Ovary (tissue), 9 donors: ENCODE data around the gene CCDC60. TPM values are rescaled to one million over a fixed set of nuclear protein-coding genes. Genes with fewer than 3 reads are reported as not detected.

Experiments
- DNase-seq, 5 donors: peaks; one replicate each; pipeline ENCODE4 v3.0.0-alpha.2; 2019 to 2020
- H3K27ac ChIP-seq, 2 donors: fragments of 200-600 bp; one replicate each; pipeline versions ENCODE4 v1.5.1 to v1.8.0; 2019 to 2022
- H3K27me3 ChIP-seq: fragments of 200-600 bp; one replicate; pipeline ENCODE4 v1.8.0; 2022
- H3K36me3 ChIP-seq: fragments of 200-600 bp; sonication (generic); one replicate; pipeline ENCODE4 v1.5.1; 2019
- H3K4me1 ChIP-seq: one replicate; pipeline ENCODE4 v1.8.1; 2013; ENCODE audit warnings: mild to moderate bottlenecking, moderate library complexity; ENCODE audit not compliant: insufficient read depth
- H3K4me3 ChIP-seq: fragments of 200-600 bp; sonication (generic); one replicate; pipeline ENCODE4 v1.5.1; 2017
- H3K9me3 ChIP-seq, 2 donors: fragments of 200-600 bp in 1 of 2; sonication (generic) in 1 of 2; one replicate each; pipeline versions ENCODE4 v1.5.1 to v1.8.1; 2013 to 2019; ENCODE audit warnings: mild to moderate bottlenecking in 1 of 2, moderate library complexity in 1 of 2
- EP300 ChIP-seq: sonication (generic); formaldehyde crosslinking; IDR thresholded peaks from one replicate; pipeline ENCODE4 v1.6.1; 2017; ENCODE audit warnings: antibody characterized with exemption
- POLR2A ChIP-seq: fragments of 450-650 bp; IDR thresholded peaks from one replicate; pipeline ENCODE4 v1.6.1; 2017; ENCODE audit warnings: antibody characterized with exemption, mild to moderate bottlenecking, moderate library complexity
- WGBS, 3 donors: extraction: QIAGEN DNeasy Blood & Tissue Kit in 1 of 3; methylation state at CpG; one replicate each; pipeline versions ENCODE4 v1.1.5 to v1.1.7; 2013 to 2017; 5-methylcytosine and 5-hydroxymethylcytosine counted together
- intact Hi-C, 4 donors: fragments of 100-400 bp; cut with DNase I; formaldehyde crosslinking; loops; one replicate each; pipeline versions ENCODE4 v1.11.0 to v1.15.1; 2022 to 2023
- polyA plus RNA-seq, 2 donors: library from polyadenylated mRNA; stranded (reverse); fragments of 200-250 nt in 1 of 2; fragments of 350-450 nt in 1 of 2; fragmentation: Illumina TruSeq in 1 of 2; extraction: RNeasy Lipid Tissue Mini Kit (QIAGEN cat#74804) in 1 of 2; gene quantifications; one replicate each; pipeline ENCODE4 v1.2.3, GENCODE V29; 2013 to 2014
- total RNA-seq, 7 donors: library from RNA; depleted of rRNA in 2 of 7; stranded (reverse); fragments of >200 nt in 2 of 7; fragmentation: NEBNext Ultra II Directional in 3 of 7; extraction: Animal tissue kit (Norgen Biotek cat#: 25700) in 3 of 7; gene quantifications; one replicate each; pipeline versions ENCODE4 v1.1.0 to v1.2.4, GENCODE V29; 2016 to 2023
- TF ChIP-seq, protein P1 (sequence below), 3 donors: fragments of 450-650 bp in 2 of 3; fragments of 200-600 bp in 1 of 3; IDR thresholded peaks; one replicate each; pipeline versions ENCODE4 v1.5.1 to v1.8.0; 2016 to 2022; ENCODE audit warnings: antibody characterized with exemption in 3 of 3, mild to moderate bottlenecking in 1 of 3
- donor health status: DM: no; HTN: no; CAD: no; lungs with moderate emphysema.
- donor health status: DM: no; HTN: no; CAD: no.
- donor health status: Bipolar disorder and iron deficiency.
- donor health status: DM: yes; HTN: yes; CAD: no.
- donor health status: DM: no; HTN: no; CAD: no.
- donor health status: DM: yes; HTN: yes; CAD: no.

Gene CCDC60
- total and polyA plus RNA-seq, 9 donors: 0.32 to 9.1 (median 0.59) TPM; not detected in 3

DNA sequence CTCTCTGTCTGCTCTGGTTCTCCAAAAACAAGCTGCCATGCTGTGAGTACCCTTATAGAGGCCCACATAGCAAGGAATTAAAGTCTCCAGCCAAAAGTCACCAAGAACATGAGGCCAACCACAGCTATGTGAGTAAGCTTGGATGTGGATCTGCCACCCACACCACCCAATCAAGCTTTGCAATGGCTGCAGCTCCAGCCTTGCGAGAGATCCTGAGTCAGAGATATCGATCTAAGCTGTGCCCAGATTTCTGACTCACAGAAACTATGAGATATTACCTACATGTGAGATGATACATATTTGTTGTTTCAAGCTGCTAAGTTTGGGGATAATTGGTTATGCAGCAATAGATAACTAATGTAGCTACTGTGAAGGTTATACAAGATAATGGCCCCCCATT lies 243.6 kb downstream of the CCDC60 start:
- Histone ChIP-seq H3K4me3 (no peak overlapping the region), H3K9me3 (no peaks in the 10 kb centered on the region), H3K36me3 (no peaks in the 10 kb centered on the region), H3K27me3 (no peaks in the 10 kb centered on the region), H3K4me1 (no peaks in the 10 kb centered on the region), H3K27ac (no peak overlapping the region)
- WGBS, 3 donors: 80 to 94% (median 92%) methylated on average over 2 of the region's 2 CpGs
- TF ChIP-seq POLR2A (no peak), EP300 (no peak)
- TF ChIP-seq, protein P1, sequence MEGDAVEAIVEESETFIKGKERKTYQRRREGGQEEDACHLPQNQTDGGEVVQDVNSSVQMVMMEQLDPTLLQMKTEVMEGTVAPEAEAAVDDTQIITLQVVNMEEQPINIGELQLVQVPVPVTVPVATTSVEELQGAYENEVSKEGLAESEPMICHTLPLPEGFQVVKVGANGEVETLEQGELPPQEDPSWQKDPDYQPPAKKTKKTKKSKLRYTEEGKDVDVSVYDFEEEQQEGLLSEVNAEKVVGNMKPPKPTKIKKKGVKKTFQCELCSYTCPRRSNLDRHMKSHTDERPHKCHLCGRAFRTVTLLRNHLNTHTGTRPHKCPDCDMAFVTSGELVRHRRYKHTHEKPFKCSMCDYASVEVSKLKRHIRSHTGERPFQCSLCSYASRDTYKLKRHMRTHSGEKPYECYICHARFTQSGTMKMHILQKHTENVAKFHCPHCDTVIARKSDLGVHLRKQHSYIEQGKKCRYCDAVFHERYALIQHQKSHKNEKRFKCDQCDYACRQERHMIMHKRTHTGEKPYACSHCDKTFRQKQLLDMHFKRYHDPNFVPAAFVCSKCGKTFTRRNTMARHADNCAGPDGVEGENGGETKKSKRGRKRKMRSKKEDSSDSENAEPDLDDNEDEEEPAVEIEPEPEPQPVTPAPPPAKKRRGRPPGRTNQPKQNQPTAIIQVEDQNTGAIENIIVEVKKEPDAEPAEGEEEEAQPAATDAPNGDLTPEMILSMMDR (IDR thresholded peaks at IDR 0.05): no peak
- intact Hi-C loops: no loop called here
- DNase-seq: no peak

- no peak for DNase-seq
- Histone ChIP-seq H3K36me3 (no peaks in the 10 kb centered on the region), H3K9me3 (no peaks in the 10 kb centered on the region), H3K4me1 (no peaks in the 10 kb centered on the region), H3K27ac (no peak overlapping the region), H3K4me3 (no peak overlapping the region), H3K27me3 (no peaks in the 10 kb centered on the region)
- intact Hi-C loops: no loop called here
- WGBS, 3 donors: 58 to 75% (median 67%) methylated on average over 1 of the region's 1 CpG
- TF ChIP-seq, protein P1 (IDR thresholded peaks at IDR 0.05): no peak
- TF ChIP-seq EP300: no peak
- no peak for TF ChIP-seq POLR2A
Measured at GRCh38 chr12:119589097-119589496, 254.6 kb downstream of the CCDC60 start.

GRCh38 chr12:119589634-119590033 lies 255.1 kb downstream of the CCDC60 start:
- TF ChIP-seq, protein P1 (IDR thresholded peaks at IDR 0.05): no peak
- no peak for TF ChIP-seq EP300
- TF ChIP-seq POLR2A: no peak
- no peak for DNase-seq
- Histone ChIP-seq H3K27me3 (no peaks in the 10 kb centered on the region), H3K36me3 (no peaks in the 10 kb centered on the region), H3K4me3 (no peak overlapping the region), H3K27ac (no peak overlapping the region), H3K9me3 (no peaks in the 10 kb centered on the region), H3K4me1 (no peaks in the 10 kb centered on the region)
- intact Hi-C loops: no loop called here
- 73 to 85% (median 81%) methylated on average over 4 of the region's 4 CpGs for WGBS, 3 donors

Other genes starting within 250 kb of the CCDC60 start
- gene HSPB8, start 155.8 kb upstream of the CCDC60 start, total RNA-seq: 10 to 100 TPM in 6 of 7 donors, 1 to 10 TPM in 1; 7.4 to 46.6 (median 18.0) TPM
- 10 to 100 TPM; 14.3 to 48.8 TPM for gene HSPB8, start 155.8 kb upstream of the CCDC60 start, polyA plus RNA-seq